Fibroblast of skin of right biceps (primary cell): ENCODE data around the gene TNFAIP2.

ENCODE experiments used
- DNase-seq: peaks from one replicate; pipeline ENCODE4 v3.0.0-alpha.2; 2013

The TNFAIP2 gene

DNA sequence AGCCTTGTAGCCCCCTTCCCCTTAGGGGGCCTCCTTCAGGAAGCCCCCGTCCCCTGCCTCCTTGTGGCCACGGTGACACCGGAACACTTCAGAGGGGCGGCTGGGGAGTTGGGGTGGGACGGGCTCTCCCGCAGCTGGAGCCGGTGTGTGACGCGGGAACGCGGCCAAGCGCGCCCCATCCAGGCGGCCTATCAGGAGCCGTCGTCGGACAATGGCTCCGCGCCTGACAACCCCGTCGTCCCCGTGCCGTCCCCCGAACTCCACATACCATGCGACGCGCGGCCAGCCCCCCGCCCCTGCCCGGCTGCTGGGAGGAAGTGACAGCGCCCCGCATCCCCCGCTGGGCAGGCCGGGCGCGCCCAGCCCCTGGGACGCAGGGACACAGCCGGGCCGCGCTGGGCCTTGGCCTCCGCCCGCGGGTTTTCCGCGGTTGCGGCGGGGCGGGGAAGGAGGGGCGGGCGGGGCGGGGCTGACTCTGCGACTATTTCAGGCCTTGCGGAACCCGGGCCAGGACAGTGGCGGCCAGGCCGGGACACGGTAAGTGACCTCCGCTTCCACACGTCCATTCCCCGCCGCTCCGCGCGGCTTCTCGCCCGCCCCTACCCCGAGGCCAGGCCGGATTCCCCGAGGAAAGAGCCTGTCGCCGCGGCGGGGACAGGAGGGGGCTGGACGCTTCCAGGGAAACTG lies at the start of gene TNFAIP2:
TSS of gene TNFAIP2 (plus strand) at position 515 of the 687 bp plus-strand sequence. CDS start 2,997 bp downstream, outside the sequence.
- DNase-seq, result no peak

DNA sequence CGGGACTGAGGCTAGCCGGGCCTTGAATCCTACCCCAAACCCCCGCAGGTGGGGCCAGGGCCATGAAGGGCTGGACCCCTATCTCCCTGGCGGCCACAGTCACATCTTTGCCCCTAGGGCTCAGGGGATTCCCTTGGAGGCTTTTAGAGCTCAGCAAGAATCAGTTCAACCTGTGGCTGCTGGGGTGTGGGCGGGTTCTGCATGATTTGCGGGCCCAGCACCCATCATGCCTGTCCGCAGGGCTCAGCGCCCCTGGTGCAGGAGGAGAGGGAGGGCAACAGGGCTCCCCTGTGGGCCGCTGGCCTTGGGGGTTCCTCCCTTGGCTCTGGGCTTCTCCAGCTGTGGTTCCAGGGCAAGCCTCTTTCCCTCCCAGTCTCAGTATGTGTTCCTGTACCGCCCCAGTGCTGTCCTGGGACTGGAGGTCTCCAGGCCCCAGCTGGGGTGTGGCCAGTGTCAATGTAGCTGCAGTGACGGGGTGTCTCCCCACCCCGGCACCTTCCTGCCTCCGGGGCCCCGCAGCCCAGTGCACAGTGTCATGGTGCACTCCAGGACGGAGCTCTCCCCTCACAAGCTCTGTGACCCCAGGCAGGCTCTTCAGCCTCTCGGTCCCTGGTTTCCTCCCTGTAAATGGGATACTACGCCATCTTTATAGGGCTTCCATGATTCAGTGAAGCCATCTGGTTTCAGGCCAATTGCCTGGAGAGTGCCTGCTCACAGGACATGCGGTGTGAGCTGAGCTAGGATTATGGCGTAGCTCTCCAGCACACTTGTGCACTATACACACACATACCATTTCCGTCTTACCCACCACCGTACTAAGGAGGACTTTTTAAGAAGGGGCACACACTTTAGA lies 49.2 kb upstream of the TNFAIP2 start:
- DNase-seq, result no peak

GRCh38 chr14:103074729-103075367 lies 48.4 kb upstream of the TNFAIP2 start:
- no peak for DNase-seq

DNA sequence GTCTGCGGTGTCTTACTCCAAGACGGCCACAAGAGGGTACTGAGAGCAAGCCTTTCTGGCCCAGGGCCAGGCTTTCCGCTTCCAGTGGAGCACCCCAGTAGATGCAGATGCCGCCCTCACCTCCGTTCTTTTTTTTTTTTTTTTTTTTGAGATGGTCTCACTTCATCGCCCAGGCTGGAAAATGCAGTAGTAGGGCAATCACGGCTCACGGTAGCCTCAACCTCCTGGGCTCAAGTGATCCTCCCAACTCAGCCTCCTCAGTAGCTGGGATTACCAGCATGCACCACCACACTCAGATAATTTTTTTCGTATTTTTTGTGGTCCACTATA lies 44.9 kb upstream of the TNFAIP2 start:
- peak; percentile 75 for DNase-seq

GRCh38 chr14:103078860-103079587 lies 44.2 kb upstream of the TNFAIP2 start:
- DNase-seq, result no peak

DNA sequence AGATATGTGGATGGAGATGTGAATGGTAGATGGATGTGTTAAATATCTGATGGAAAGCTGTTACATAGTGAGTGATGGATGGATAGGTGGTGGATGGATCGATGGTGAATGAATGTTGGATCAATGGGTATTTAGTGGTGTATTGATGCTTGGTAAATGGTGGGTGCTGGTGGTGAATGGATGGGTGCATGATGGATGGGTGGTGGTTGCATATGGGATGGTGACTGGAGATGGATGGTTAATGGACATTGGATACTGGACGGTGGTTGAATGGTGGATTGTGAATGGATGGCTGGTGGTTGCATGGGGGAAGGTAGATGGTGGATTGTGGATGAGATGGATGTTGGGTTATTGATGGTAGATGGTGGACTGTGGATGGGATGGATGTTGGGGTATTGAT lies 41.3 kb upstream of the TNFAIP2 start:
- no peak for DNase-seq

DNA sequence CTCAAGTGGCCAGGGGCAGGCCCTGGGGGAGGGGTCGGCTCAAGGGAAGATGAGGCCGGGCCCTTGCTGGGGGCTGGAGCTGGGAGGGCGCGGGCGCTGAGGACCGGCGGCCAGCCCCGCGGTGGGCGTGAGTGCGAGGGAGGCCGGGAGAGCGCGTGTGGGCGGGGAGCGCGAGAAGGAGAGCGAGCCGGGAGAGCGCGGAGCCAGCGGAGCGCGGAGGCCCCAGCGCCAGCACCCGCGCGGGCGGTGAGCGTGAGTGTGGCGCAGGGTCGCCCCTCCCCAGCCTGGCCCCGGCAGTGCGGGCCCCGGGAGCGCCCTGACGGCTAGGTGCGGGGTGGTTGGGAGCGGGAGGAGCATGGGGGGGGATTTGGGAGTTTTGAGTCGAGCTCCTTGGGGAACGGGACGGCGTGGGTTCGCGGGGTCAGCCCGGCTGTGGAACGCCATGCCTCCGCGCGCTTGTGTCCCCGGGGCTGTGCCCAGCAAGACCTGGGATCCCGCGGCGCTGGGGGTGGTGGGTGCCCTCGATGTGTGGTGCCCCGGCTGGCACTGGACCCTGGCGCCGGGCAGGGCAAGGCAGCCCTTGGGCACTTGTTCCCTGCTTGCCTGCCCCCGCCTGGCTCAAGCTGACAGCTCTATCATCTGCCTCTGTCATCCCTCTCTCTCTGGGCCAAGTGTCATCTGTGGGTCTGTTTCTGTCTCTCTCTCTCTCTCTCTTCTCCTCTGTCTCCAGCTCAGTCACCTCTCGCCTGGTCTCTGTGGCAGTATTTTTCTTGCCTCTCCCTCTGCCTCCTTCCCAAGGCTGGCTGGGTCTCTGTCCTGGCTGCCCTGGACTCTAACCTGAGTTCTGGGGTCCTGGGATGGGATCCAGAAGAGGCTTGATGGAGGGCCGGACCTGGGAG lies 39.0 kb upstream of the TNFAIP2 start, which contains the start of gene LBHD2:
TSS of gene LBHD2 (plus strand) at position 190 of the 899 bp plus-strand sequence. CDS start 1,803 bp downstream, outside the sequence.
- DNase-seq, result no peak

DNA sequence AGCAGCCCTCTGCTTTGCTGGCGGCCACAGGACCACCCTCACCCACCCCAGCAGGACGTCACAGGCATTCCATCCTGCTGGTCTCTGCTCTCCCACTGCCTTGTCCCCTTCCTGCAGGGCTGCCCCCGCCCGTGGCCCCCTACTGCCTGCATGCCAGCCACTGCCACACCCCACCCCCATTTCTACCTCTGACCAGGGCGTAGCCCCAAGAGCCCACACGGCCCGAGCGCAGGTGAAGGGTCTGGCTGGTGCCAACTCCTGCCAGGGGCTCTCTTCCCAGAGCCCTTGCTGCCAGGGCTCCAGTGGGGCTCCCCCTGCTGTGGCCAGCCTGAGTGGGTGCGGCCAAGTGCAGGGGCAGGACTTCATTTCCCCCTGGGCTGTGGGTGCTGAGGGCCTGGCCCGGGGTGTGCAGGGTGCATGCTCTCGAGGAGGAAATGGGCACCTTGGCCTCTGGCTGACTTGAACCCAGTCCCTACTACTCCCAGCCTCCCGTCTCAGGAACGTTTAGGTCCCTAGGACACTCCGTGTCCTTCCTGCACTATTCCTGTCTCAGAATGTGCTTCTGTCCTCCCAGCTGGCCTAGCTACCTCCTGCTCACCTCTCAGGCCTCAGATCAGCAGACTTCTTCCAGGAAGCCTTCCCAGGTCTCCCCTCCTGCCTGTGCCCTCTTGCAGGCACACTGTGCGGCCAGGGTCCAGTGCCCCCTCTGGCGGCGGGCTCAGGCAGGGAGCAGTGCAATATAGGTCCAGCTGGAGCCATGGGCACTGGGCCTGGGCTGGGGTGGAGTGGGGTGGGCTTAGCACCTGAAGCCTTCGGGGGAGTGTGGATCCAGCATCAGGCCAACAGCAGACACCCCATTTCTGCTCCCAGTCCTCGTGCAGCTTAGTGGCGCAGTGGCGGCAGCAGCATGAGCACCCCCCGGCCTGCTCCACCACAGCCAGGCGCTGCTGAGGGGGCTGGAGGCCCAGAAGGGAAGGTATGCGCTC lies 37.9 kb upstream of the TNFAIP2 start:
- no peak for DNase-seq

GRCh38 chr14:103086771-103087342 lies 36.4 kb upstream of the TNFAIP2 start:
- DNase-seq, result no peak

DNA sequence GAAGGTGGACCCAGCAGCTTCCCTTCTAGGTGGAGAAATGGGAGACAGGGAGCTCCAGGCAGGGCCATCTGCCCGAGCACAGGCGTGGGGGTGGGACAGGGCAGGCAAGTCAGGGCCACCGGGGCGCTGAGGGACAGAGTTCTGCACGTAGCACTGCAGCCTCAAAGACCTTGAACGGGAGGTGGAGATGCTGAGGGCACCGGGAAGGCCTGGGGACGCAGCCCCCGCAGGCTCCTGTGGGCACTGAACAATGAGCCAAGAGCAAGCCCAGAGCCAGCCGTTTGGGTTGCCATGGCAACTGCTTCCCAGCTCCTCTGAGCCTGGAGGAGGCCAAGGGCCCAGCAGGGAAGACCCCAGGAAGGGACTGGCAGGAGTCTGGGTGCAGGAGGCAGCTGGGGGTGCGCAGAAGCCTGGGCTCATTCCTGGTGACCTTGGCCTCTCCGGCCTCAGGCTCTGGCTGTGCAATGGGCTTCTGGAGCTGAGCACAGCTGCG lies 35.9 kb upstream of the TNFAIP2 start:
- DNase-seq, result no peak

DNA sequence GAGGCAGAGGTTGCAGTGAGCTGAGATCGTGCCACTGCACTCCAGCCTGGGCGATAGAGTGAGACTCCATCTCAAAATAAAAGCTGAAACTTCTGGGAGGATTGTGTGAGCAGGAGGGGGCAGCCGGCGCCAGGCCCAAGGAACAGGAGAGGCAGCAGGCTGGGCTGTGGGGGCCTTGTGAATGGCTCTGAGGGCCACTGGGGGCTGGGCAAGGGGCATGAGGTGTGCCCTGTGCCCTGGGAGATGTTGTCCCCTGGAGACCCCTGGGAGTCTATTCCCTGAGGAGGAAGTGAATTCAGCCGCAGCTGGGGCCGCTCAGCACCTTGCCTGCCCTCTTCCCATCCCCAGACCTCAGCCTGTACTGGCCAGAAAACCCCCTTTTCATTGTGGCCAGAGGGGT lies 34.3 kb upstream of the TNFAIP2 start:
- no peak for DNase-seq

DNA sequence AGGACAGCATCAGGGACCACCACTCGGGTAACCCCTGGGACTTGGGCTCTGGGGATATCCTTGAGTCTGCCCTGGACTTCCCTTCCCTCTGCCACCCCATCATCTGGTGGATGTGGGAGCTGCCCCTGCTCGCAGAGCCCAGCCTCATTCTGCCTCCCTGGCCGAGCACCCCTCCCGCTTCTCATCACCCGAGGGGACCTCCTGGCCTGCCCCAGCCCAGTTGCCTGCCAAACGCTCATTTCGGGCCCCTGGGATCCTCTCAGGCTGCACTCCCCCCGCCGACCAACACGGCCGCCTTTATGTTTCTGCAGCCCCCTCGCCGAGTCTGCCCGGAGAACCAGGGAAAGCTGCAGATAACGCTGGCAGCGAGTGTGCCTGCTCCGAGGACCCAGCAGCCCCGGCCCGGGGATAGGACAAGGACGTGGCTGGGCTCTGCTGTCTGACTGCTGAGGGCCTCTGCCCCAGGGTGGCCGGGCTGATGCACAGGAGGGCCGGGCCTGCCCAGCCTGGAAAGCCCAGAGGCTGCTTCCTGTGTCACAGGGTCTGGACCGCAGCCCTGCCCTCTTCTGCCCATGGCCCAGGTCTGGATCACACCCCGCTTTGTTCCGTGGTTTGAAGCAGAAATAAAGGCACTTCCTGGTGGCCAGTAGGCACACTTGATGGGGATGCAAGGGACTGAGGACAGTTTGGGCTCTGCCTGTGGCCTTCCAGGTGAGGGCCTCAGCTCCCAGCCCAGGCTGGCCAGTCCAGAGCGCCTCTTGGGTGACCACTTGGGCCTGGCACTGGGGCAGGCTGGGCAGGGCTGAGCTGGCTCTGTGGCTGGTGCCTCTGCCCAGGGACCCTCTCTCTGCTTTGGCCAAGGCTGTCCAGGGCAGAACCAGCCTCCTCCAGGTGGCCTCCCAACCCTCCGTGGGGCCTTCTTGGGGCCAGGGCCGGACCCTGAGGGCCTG lies 33.6 kb upstream of the TNFAIP2 start:
- DNase-seq, result no peak

GRCh38 chr14:103090481-103091020 lies 32.7 kb upstream of the TNFAIP2 start:
- no peak for DNase-seq

- DNase-seq, result peak; percentile 40
Measured at GRCh38 chr14:103091041-103091882, 32.0 kb upstream of the TNFAIP2 start.

- no peak for DNase-seq
Measured at GRCh38 chr14:103091883-103092222, 31.4 kb upstream of the TNFAIP2 start.

GRCh38 chr14:103093856-103094405 lies 29.3 kb upstream of the TNFAIP2 start:
- DNase-seq, result no peak
